Esophagus squamous epithelium (tissue), 5 donors: ENCODE data around the gene NOS1. TPM values are rescaled to one million over a fixed set of nuclear protein-coding genes. Genes with fewer than 3 reads are reported as not detected.

Experiments used
- DNase-seq: peaks from one replicate; lab custom pipeline; 2025; lab: John Stamatoyannopoulos, UW
- H3K27ac ChIP-seq, 4 donors: fragments of 200-600 bp; sonication (generic); one replicate each; pipeline ENCODE4 v1.5.1; 2016 to 2019; ENCODE audit warnings: mild to moderate bottlenecking in 1 of 4
- H3K27me3 ChIP-seq, 4 donors: fragments of 200-600 bp; sonication (generic); 1 replicate in 3 of 4; 2 replicates in 1 of 4; pipeline versions ENCODE4 v1.5.1 to v1.6.0; 2017 to 2021; ENCODE audit warnings: antibody characterized with exemption in 1 of 4
- H3K36me3 ChIP-seq, 3 donors: fragments of 200-600 bp; sonication (generic); one replicate each; pipeline ENCODE4 v1.5.1; 2016 to 2019
- H3K4me1 ChIP-seq, 3 donors: fragments of 200-600 bp; sonication (generic); one replicate each; pipeline ENCODE4 v1.5.1; 2017 to 2019
- H3K4me3 ChIP-seq, 4 donors: fragments of 200-600 bp; sonication (generic); 1 replicate in 3 of 4; 2 replicates in 1 of 4; pipeline ENCODE4 v1.5.1; 2016 to 2019; ENCODE audit warnings: mild to moderate bottlenecking in 2 of 4, moderate library complexity in 1 of 4
- H3K9me3 ChIP-seq, 3 donors: fragments of 200-600 bp; sonication (generic); one replicate each; pipeline ENCODE4 v1.5.1; 2016 to 2019
- POLR2A ChIP-seq, 4 donors: fragments of 450-650 bp; IDR thresholded peaks; one replicate each; pipeline ENCODE4 v1.6.1; 2017; ENCODE audit warnings: antibody characterized with exemption in 4 of 4, mild to moderate bottlenecking in 4 of 4, moderate library complexity in 3 of 4
- WGBS, 2 donors: methylation state at CpG; one replicate each; pipeline ENCODE4 v1.1.5; 2018; 5-methylcytosine and 5-hydroxymethylcytosine counted together
- intact Hi-C: fragments of 100-400 bp; cut with DNase I; formaldehyde crosslinking; loops from one replicate; pipeline ENCODE4 v1.15.0; 2022
- total RNA-seq, 4 donors: library from RNA; depleted of rRNA; stranded (reverse); fragments of >200 nt; gene quantifications; one replicate each; pipeline ENCODE4 v1.1.0, GENCODE V29; 2016
- TF ChIP-seq, protein P1 (sequence below), 6 experiments: fragments of 450-650 bp in 4 of 6; fragments of 200-600 bp in 2 of 6; sonication (generic) in 2 of 6; IDR thresholded peaks; one replicate each; pipeline ENCODE4 v1.5.1; 2016 to 2019; ENCODE audit warnings: antibody characterized with exemption in 6 of 6, mild to moderate bottlenecking in 4 of 6, moderate library complexity in 4 of 6
- donor health status: DM: yes; HTN: yes; CAD: no.

The NOS1 gene
- total RNA-seq, 4 donors from 2014 or later: 0.49 to 1.9 (median 1.5) TPM

DNA sequence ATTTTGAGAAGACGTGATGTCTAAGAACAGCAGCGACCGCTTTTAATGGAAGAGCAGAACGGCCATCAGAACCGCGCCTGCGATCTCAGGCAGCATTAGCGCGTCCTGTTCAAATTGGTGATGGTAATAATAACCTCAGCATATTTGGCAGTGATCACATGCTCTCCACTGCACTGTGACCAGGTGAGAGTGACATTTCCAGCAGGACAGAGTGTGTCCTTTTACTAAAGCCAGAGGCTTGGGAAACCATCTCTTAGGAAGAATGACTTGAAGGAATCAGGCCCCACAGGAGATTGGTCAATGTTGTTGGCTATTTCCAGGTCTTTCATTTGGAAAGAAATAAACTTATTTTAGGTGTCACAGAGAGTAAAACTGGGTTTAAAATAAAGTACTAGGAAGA lies 119.7 kb downstream of the NOS1 start:
- intact Hi-C loops: no loop called here
- Histone ChIP-seq H3K9me3 (no peaks in the 10 kb centered on the region), H3K36me3 (no peaks in the 10 kb centered on the region), H3K27me3 (peaks cover 0 to 22% (median 0%) of the 10 kb centered on the region in 4 donors), H3K4me1 (no peaks in the 10 kb centered on the region), H3K27ac (no peak overlapping the region), H3K4me3 (no peak overlapping the region)
- TF ChIP-seq, protein P1, sequence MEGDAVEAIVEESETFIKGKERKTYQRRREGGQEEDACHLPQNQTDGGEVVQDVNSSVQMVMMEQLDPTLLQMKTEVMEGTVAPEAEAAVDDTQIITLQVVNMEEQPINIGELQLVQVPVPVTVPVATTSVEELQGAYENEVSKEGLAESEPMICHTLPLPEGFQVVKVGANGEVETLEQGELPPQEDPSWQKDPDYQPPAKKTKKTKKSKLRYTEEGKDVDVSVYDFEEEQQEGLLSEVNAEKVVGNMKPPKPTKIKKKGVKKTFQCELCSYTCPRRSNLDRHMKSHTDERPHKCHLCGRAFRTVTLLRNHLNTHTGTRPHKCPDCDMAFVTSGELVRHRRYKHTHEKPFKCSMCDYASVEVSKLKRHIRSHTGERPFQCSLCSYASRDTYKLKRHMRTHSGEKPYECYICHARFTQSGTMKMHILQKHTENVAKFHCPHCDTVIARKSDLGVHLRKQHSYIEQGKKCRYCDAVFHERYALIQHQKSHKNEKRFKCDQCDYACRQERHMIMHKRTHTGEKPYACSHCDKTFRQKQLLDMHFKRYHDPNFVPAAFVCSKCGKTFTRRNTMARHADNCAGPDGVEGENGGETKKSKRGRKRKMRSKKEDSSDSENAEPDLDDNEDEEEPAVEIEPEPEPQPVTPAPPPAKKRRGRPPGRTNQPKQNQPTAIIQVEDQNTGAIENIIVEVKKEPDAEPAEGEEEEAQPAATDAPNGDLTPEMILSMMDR (IDR thresholded peaks at IDR 0.05): no peak
- no peak for TF ChIP-seq POLR2A (IDR thresholded peaks at IDR 0.05)
- DNase-seq: no peak
- WGBS, 2 donors: 95 to 97% methylated on average over 9 of the region's 9 CpGs

DNA sequence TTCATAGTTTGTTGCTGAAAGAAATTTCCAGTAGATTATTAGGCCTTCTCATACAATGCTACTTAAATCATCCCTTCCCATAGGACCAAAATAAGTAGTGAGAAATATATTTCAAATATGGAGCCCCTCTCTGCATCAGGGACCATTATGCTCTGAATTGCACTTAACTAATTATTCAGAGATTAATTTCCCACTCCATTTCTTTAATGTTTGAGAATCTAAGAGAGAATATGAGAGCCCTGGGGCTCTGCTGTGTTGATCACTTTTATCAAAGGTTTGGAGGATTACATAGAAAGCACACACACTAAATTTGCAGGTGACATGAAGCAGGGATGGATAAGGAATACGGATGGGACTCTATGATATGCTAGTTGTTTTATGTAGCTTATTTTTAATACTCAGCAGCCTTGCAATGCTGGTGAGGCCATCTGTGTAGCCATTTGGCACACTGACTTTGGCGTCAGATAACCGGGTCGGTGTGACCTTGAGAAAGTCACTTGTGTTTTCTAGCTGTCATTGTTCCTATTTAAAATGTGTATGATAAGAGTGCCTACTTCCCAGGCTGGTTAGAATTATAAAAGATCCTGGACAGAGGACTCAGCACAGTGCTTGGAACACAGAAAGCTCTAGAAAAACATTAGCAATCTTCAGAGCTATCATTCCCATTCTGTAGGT lies 121.2 kb downstream of the NOS1 start:
- H3K9me3 ChIP-seq: no peaks in the 10 kb centered on the region
- H3K27me3 ChIP-seq: peaks cover 0 to 34% (median 0%) of the 10 kb centered on the region in 4 donors
- 76 to 85% methylated on average over 4 of the region's 4 CpGs for WGBS, 2 donors
- H3K27ac ChIP-seq: no peak overlapping the region
- no peaks in the 10 kb centered on the region for H3K4me1 ChIP-seq
- intact Hi-C loops: no loop called here
- H3K4me3 ChIP-seq: no peak overlapping the region
- no peak for DNase-seq
- no peaks in the 10 kb centered on the region for H3K36me3 ChIP-seq
- TF ChIP-seq, protein P1 (IDR thresholded peaks at IDR 0.05): no peak
- TF ChIP-seq POLR2A (IDR thresholded peaks at IDR 0.05): no peak

DNA sequence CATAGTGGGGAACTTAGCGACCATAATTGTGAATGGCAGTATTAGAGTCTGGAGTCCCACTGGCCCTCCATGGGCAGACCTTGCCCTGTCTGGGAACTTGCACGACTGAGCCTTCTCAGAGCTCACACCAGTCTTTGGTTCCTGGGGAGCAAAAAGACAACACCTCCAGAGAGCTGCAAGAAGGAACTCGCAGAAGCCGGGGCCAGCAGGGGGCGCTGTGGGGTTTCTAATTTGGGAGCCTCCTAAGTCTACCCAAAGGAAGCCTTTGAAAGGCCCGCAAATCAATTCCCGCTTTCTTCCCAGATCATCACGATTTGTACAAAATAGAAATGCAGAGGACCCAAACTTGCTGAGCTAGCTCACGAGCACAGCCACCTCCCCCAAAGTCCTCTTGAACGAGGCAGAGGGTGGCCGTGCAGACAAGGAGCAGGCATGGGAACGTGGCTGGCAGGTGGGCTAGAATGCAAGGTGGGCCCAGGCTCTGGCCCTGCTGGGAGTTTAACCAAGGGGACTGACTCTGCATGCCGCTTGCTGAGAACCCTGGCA lies 124.9 kb downstream of the NOS1 start:
- DNase-seq: no peak
- intact Hi-C loops: loop anchor here (5.0 to 10.0 kb wide), 2 partner anchors 131 to 348 kb away; no protein-coding TSS in a partner anchor
- TF ChIP-seq, protein P1 (IDR thresholded peaks at IDR 0.05): peak; percentile 34 to 81 (median 68)
- no peak for TF ChIP-seq POLR2A (IDR thresholded peaks at IDR 0.05)

DNA sequence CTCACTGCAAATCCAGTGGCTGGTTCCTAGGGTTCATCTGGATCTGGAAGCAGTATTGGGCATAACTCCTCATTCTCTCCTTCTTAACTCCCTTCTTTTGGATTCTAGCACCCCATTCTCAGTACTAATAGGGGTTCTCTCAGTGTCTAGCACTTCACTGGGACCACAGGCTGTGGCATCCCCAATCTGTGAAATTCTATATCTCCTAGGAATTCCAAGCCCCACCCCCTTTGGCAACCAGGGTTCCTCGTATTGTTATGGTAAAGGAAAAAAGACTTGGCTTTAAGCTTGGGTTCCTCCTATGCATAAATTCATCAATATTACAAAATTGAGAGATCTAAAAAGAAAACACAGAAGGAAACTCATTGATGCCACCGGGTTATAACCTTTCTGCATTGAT lies 126.2 kb downstream of the NOS1 start:
- no peaks in the 10 kb centered on the region for H3K4me1 ChIP-seq
- TF ChIP-seq, protein P1 (IDR thresholded peaks at IDR 0.05): no peak
- no peak for TF ChIP-seq POLR2A (IDR thresholded peaks at IDR 0.05)
- peaks cover 0 to 54% (median 0%) of the 10 kb centered on the region in 4 donors for H3K27me3 ChIP-seq
- H3K27ac ChIP-seq: no peak overlapping the region
- intact Hi-C loops: loop anchor here (5.0 to 10.0 kb wide), 2 partner anchors 132 to 350 kb away; no protein-coding TSS in a partner anchor
- H3K9me3 ChIP-seq: no peaks in the 10 kb centered on the region
- 27 to 51% methylated on average over 2 of the region's 2 CpGs for WGBS, 2 donors
- H3K4me3 ChIP-seq: no peak overlapping the region
- no peaks in the 10 kb centered on the region for H3K36me3 ChIP-seq
- no peak for DNase-seq

More for the DNA sequence above, 124.9 kb downstream of the NOS1 start:
- Histone ChIP-seq H3K27ac (no peak overlapping the region), H3K4me1 (no peaks in the 10 kb centered on the region), H3K27me3 (peaks cover 0 to 50% (median 0%) of the 10 kb centered on the region in 4 donors), H3K36me3 (no peaks in the 10 kb centered on the region), H3K4me3 (no peak overlapping the region), H3K9me3 (no peaks in the 10 kb centered on the region)
- 11 to 35% methylated on average over 5 to 6 of the region's 13 CpGs for WGBS, 2 donors

DNA sequence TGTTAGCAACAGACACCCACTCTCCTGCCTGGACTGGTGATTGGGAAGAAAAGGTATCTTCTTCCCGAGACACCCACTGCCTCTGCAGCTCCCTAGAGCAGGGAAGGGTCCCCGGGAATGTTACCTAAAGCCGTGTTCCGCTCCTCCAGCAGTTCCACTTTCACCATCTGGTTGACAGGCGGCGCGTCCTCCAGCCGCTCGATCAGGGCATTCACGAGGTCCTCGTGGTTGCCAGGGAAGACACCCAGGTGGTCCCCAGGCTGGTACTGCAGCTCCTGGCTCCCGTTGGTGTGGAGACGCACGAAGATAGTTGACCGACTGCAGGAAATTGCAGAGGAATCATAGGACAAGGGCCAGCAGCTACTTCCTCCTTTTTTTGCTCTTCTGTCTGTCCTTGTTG lies 127.0 kb downstream of the NOS1 start:
- 86 to 87% methylated on average over 3 to 15 of the region's 15 CpGs for WGBS, 2 donors
- Histone ChIP-seq H3K36me3 (no peaks in the 10 kb centered on the region), H3K27ac (no peak overlapping the region), H3K9me3 (no peaks in the 10 kb centered on the region), H3K4me1 (no peaks in the 10 kb centered on the region), H3K4me3 (no peak overlapping the region), H3K27me3 (peaks cover 0 to 54% (median 0%) of the 10 kb centered on the region in 4 donors)
- DNase-seq: no peak
- no peak for TF ChIP-seq POLR2A (IDR thresholded peaks at IDR 0.05)
- TF ChIP-seq, protein P1 (IDR thresholded peaks at IDR 0.05): no peak
- intact Hi-C loops: loop anchor here (10.0 kb wide), 1 partner anchor 350 kb away; no protein-coding TSS in a partner anchor
